HCT116 (cell line): Measurements from ENCODE around the gene KIF1A.

Experiments
- CBX3 ChIP-seq: IDR thresholded peaks from 2 replicates; pipeline ENCODE4 v1.6.1; 2012; ENCODE audit warnings: low read depth
- CEBPB ChIP-seq: IDR thresholded peaks from 2 replicates; pipeline ENCODE4 v1.6.1; 2012; ENCODE audit warnings: low read depth
- EZH2 ChIP-seq: fragments of 200-600 bp; sonication (generic); IDR thresholded peaks from 2 replicates; pipeline ENCODE4 v1.6.1; 2017; ENCODE audit warnings: antibody characterized with exemption, mixed run types
- JUND ChIP-seq: IDR thresholded peaks from 2 replicates; pipeline ENCODE4 v1.6.1; 2012
- POLR2A ChIP-seq: IDR thresholded peaks from 2 replicates; pipeline ENCODE4 v1.7.0; 2011; ENCODE audit warnings: borderline replicate concordance; ENCODE audit not compliant: insufficient read depth, insufficient read length; ENCODE audit errors: extremely low read depth
- TF ChIP-seq, protein P1 (sequence below), 3 experiments: fragments of 200-600 bp in 1 of 3; sonication (generic) in 1 of 3; IDR thresholded peaks in 2 of 3; conservative IDR thresholded peaks in 1 of 3; 2 replicates each; pipeline ENCODE4 v1.5.1; 2012 to 2017; ENCODE audit warnings: low read depth in 2 of 3, low read length in 2 of 3, antibody characterized with exemption in 1 of 3, borderline replicate concordance in 1 of 3, control low read depth in 1 of 3, mild to moderate bottlenecking in 1 of 3, mixed read lengths in 1 of 3, mixed run types in 1 of 3, moderate library complexity in 1 of 3; ENCODE audit not compliant: insufficient read depth in 1 of 3

DNA sequence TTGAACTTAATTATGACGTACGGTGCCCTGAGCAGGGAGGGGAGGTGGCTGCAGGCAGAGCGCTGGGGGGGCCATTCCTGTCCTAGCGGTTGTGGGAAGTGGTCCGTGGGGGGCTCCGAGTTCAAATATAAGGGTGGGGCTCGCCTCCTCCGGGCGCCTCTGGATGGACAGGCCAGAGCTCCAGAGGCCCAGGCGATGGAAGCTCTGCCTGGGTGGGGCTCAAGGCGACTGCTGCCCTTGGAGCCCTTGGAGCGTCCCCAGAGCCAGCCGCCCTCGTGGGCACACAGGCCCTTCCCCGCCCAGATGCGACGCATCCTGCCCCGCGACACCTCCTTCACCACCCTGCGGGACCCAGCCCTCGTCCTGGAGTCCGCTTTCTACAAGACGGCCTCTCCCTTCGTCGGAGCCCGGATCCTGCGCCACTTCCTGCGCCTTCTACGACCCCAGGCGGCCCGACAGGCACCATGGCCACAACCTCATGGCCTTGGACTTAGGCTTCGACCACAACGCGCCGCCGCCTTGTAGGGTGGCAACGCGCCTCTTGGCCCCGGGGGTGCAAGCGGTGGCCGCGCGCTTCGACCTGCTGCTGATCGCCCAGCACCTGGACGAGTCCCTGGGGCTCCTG is 147.8 kb downstream of the KIF1A start:
- TF ChIP-seq, protein P1, sequence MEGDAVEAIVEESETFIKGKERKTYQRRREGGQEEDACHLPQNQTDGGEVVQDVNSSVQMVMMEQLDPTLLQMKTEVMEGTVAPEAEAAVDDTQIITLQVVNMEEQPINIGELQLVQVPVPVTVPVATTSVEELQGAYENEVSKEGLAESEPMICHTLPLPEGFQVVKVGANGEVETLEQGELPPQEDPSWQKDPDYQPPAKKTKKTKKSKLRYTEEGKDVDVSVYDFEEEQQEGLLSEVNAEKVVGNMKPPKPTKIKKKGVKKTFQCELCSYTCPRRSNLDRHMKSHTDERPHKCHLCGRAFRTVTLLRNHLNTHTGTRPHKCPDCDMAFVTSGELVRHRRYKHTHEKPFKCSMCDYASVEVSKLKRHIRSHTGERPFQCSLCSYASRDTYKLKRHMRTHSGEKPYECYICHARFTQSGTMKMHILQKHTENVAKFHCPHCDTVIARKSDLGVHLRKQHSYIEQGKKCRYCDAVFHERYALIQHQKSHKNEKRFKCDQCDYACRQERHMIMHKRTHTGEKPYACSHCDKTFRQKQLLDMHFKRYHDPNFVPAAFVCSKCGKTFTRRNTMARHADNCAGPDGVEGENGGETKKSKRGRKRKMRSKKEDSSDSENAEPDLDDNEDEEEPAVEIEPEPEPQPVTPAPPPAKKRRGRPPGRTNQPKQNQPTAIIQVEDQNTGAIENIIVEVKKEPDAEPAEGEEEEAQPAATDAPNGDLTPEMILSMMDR (IDR thresholded peaks at IDR 0.05 in 2 of 3, conservative IDR thresholded peaks at IDR 0.05 in 1 of 3; ENCODE audit: borderline replicate concordance in 1 of 3, insufficient read depth in 1 of 3, low read depth in 2 of 3, low read length in 2 of 3) = no peak
- TF ChIP-seq JUND (no peak), CEBPB (no peak), POLR2A (no peak), CBX3 (no peak), EZH2 (no peak)
